T47D (cell line): ENCODE data around the gene SEC14L6.
"Not testable (repeated sequence)": the region's sequence is repeated elsewhere in the genome, so short reads cannot be mapped to it uniquely, and the experiment has no call there.

Source experiments
- DNase-seq, 2 experiments: peaks; one replicate each; pipeline versions ENCODE4 v3.0.0 to v3.0.0-alpha.2; 2011 to 2012; ENCODE audit warnings: low read depth in 1 of 2, low spot score in 1 of 2
- JUND ChIP-seq: IDR thresholded peaks from 2 replicates; pipeline ENCODE4 v1.6.1; 2012; ENCODE audit warnings: low read depth
- in situ Hi-C: cut with HindIII; loops from 2 replicates; pipeline ENCODE4 v1.10.0; 2016; ENCODE audit warnings: low sequenced_read_pairs, low pct_unique_long_range_greater_than_20kb

SEC14L6 gene

DNA sequence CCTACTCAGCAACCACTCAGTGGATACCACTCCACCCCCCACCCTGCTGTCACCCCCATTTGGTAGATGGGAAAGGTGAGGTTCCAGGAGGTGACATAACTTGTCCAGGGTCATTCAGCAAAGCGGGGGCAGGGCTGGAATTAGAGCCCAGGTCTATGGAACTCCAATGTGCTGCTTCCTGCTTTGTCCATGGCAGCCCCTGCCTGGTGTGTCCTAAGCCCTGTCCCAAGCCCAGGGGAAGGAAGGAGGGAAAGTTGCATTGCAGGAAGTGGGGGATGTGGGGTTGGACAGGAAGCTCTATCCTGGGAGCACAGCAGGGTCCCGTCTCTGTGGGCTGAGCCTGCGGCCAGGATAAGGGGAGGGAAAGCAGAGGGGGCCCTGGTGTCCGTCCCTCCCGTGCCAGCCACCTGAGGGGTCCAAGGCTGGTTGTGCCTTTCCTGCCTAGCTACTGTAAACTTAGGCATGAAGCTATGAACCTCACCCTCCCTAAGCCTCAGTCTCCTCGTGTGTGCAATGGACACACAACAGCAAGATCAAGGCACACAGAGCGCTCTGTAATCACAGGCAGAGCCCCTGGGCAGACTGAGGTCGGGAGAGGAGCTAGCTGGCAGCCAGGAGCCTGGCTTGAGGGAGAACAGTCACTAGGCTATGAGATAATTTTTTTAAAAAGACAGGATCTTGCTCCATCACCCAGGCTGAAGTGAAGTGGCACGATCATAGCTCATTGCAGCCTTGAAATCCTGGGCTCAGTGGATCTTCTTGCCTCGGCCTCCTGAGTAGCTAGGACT is 15.1 kb upstream of the SEC14L6 start:
- TF ChIP-seq JUND: no peak
- in situ Hi-C loops: no loop called here
- DNase-seq: no peak

DNA sequence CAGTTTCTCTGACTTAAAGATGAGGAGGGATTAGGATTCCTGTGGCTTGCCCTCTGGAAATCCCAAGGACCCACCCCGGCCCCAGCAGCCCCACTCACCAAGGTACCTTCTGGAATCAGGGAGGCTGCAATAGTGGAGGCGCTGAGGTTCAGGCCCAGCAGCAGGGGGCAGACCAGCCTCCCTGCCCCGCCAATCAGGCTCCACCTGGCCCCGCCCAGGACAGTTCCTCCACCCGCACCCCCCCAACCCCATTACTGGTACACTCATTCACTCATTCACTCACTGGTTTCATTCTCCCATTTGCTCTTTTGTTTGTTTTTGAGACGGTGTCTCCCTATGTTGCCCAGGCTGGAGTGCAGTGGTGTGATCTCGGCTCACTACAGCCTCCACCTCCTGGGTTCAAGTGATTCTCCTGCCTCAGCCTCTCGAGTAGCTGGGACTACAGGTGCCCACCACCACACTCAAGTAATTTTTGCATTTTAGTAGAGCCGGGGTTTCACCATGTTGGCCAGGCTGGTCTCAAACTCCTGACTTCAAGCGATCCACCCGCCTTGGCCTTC is 14.2 kb upstream of the SEC14L6 start:
- in situ Hi-C loops, DNase-seq: not testable (repeated sequence)

DNA sequence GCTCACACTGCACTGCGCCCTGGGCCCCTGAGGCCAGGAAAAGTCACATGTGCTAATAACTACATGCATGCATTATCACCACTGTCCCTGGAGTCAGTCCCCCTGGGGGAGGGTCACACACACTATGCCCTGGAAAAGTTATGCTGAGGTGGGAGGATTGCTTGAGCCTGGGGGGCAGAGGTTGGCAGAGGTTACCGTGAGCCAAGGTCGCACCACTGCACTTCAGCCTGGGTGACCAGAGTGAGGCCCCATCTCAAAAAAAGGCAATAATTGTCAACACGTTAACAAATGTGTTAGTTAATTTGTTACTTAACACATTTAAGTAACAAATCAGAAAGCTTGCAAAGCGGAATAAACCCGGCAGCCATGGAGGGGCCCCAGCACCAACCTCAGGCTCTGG is 13.3 kb upstream of the SEC14L6 start:
- no peak for TF ChIP-seq JUND
- DNase-seq: no peak
- in situ Hi-C loops: no loop called here

DNA sequence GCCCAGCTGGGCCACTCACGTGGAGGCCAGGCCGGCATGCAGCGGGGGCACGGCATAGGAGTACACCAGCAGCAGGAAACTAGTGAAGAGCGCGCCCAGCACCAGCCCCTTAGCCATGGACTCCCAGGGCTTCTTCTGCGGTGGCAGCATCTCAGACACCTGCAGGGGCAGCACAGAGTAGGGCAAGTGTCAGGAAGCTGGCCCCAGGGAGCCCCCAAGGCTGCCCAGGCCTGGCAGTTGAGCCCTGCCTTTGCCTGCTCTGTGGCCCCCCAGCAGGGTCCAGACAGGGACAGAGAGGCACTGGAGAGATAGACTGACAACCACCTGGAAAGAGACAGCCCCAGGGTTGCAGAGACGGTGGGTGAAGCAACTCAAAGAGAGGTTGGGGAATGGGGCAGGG is 10.7 kb upstream of the SEC14L6 start:
- in situ Hi-C loops: no loop called here
- no peak for TF ChIP-seq JUND
- DNase-seq: no peak

DNA sequence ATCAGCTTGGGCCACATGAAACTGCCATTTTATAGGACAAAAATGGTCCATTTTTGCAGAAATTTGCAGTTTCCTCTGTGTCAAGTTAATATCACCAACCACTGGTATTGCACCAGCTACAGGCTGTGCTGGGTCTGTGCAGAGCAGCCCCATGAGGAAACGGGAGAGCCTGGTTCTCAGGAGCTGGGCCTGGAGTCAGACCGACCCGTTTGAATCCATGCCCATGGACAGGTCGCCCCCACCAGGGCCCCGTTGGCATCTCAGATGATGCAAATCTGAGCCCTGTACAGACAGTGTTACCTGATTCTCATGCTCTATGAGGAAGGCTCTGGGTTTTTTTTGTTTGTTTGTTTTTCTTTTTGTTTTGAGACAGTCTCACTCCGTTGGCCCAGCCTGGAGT is 9.8 kb upstream of the SEC14L6 start:
- DNase-seq: peak in 1 of 2 experiments; percentile 59
- in situ Hi-C loops: no loop called here
- TF ChIP-seq JUND: no peak

DNA sequence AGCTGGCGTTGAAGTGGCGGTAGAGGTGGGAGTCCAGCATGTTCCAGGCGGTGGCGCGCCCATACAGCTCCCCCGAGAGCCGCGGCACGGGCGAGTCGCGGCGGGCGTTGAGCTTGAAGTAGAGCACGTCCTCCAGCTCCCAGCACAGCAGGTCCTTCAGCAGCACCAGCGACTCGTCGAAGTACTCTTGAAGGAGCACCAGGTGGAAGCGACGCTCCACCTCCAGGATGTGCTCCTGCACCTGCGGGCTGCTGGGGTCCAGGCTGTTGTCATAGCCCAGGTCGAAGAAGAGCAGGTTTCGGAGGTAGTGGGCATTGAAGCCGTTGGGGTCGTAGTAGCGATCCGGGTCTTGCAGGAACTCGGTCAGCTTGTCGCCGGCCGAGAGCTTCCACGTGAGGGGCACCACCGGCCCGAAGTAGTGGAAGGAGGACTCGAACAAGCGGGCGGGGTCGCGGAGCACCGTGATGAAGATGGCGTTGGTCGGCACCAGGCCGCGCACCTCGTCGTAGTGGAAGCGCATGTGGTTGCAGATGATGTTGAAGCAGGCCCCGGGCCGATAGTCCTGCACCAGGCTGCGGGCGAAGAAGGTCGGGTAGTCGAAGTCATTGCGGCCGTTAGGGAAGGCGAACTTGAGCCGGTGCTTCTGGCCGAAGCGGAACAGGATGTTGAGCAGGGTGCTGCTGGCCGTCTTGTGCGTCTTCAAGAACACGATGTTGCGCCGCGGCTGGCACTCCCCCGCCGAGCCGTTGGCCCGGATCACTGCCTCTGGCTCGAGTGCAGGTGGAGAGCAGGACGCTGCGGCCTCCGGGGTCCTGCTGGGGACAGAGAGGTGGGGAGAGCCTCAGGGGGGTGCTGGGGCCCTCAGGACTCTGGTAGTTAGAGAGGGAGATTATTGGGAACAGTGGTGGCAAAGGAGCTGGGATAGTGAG is 9.0 kb upstream of the SEC14L6 start:
- no peak for DNase-seq
- no peak for TF ChIP-seq JUND
- in situ Hi-C loops: no loop called here

DNA sequence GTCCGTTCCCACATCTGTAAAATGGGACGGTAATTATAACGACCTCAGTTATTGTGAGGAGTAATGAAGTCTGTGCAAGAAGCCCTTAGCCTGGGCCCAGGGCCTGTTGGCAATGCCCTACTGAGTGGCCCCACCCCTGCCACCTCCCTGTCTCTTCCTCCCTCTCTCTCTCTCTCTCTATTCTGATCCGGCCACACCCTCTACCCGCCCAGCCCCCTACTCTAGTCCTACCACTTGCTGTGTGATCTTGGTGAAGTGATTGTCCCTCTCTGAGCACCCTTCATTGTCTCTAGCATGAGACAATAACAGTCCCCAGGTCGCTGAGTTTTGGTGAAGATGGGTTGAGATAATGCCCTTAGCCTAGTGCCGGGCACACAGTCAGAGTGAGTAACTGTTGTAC is 7.4 kb upstream of the SEC14L6 start:
- in situ Hi-C loops: no loop called here
- TF ChIP-seq JUND: no peak
- no peak for DNase-seq

DNA sequence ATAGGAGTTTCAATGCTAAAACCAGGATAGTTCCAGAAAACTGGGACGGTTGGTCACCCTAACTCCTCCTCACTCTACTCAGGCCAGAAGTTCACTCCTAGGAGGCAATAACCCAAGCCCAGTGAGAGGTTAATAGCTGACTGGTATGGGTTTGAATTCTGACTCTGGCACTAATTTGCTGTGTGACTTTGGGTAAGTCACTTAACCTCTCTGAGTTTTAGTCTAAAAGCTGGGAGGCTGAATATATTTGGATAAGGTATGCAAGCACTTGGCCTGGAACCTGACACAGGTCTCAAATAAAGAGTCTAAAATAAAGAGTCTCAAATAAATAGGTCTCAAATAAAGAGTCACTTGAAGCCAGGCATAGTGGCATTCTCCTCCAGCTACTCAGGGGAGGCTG is 6.2 kb upstream of the SEC14L6 start:
- in situ Hi-C loops: no loop called here
- no peak for TF ChIP-seq JUND
- no peak for DNase-seq

DNA sequence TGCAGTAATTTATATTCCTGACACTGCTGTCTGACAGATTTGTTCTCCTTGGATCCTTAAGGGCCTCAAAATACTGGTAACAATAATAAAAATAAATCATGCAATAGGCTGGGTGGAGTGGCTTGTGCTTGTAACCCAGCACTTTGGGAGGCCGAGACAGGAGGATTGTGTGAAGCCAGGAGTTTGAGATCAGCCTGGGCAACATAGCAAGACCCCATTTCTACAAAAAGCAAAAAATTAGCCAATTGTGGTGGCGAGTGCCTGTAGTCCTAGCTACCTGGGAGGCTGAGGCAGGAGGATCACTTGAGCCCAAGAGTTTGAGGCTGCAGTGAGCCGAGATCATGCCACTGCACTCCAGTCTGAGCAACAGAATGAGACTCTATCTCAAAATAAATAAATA is 5.3 kb upstream of the SEC14L6 start:
- DNase-seq, in situ Hi-C loops: not testable (repeated sequence)

DNA sequence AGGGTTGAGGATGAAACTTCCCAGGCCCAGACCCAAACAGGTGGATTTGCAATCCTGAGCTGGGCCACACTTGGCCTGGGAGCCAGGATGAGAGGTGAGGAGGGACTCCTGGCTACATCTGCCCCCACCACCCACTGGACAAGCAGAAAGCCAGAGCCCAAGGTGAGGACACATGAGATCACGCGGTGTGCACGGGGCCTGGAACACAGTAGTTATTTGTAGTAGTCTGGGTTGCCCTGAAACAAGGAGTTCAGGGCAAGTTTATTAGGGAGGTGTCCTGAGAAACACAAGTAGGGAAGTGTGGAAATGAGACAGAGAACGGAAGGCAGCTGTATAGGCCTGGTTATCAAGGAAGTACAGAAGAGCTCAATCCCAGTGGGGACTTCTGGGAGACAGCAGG is 647 bp upstream of the SEC14L6 start:
- TF ChIP-seq JUND: no peak
- in situ Hi-C loops: no loop called here
- DNase-seq: no peak

DNA sequence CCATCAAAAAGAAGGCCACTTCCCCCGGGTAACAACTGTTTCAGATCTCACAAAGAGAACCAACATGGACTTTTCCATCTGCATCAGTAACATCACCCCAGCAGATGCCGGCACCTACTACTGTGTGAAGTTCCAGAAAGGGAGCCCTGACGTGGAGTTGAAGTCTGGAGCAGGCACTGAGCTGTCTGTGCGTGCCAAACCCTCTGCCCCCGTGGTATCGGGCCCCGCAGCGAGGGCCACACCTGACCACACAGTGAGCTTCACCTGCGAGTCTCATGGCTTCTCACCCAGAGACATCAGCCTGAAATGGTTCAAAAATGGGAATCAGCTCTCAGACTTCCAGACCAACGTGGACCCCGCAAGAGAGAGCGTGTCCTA is 3.7 kb downstream of the SEC14L6 start:
- no peak for DNase-seq
- in situ Hi-C loops: no loop called here
- no peak for TF ChIP-seq JUND

DNA sequence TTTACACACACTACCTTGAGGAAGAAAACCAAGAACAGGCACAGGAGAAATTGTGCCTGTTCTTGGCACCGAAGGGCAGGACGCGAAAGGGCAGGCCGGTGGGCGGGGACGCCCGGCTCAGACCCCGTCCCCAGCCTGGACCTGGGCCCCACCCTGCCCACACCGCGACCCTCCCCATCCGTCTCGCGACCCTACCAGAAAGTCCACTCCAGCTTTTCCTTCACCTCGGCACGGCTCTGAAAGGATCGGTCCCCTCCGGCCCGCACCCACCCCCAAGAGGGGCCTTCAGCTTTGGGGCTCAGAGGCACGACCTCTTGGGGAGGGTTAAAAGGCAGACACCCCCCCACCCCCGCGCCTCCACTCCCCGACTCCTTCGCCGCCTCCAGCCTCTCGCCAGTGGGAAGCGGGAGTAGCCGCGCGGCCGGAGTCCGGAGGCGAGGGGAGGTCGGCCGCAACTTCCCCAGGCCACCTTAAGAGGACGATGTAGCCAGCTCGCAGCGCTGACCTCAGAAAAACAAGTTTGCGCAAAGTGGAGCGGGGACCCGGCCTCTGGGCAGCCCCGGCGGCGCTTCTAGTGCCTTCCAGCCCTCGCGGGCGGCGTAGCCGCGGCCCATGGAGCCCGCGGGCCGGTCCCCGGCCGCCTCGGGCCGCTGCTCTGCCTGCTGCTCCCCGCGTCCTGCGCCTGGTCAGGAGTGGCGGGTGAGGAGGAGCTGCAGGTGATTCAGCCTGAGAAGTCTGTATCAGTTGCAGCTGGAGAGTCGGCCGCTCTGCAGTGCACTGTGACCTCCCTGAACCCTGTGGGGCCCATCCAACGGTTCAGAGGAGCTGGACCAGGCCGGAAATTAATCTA is 4.4 kb downstream of the SEC14L6 start:
- TF ChIP-seq JUND: no peak
- DNase-seq: no peak
- in situ Hi-C loops: no loop called here

DNA sequence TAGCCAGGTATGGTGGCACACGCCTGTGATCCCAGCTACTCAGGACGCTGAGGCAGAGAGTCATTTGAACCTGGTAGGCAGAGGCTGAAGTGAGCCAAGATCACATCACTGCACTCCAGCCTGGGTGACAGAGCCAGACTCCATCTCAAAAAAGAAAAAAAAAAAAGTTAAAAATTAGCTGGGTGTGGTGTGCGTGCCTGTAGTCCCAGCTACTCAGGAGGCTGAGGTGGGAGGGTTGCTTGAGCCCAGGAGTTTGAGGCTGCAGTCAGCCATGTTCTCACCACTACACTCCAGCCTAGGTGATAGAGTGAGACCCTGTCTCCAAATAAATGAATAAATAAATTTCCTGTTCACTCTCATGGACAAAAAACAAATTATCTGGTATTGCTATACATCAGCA is 5.0 kb downstream of the SEC14L6 start:
- in situ Hi-C loops: not testable (repeated sequence)

More for the DNA sequence above, 5.0 kb downstream of the SEC14L6 start:
- DNase-seq: not testable (repeated sequence)
